Activated CD8-positive, alpha-beta memory T cell treated with anti-CD3 and anti-CD28 coated beads for 4 hours (primary cell): Measurements from ENCODE around the gene EPHA8.

Experiments
- DNase-seq, 2 donors: peaks; one replicate each; pipeline ENCODE4 v3.0.0-alpha.2; 2020; ENCODE audit warnings: low read depth in 2 of 2

Gene EPHA8

GRCh38 chr1:22567197-22567596 lies 3.9 kb downstream of the EPHA8 start:
- DNase-seq, result no peak

- DNase-seq, result no peak
Observed at GRCh38 chr1:22567994-22568393, 4.7 kb downstream of the EPHA8 start.

- no peak for DNase-seq
Observed at GRCh38 chr1:22569269-22569668, 6.0 kb downstream of the EPHA8 start.

- DNase-seq, result no peak
Observed at GRCh38 chr1:22570140-22570909, 7.0 kb downstream of the EPHA8 start.

GRCh38 chr1:22572818-22573217 lies 9.5 kb downstream of the EPHA8 start:
- DNase-seq, result no peak

- DNase-seq, result no peak
Observed at GRCh38 chr1:22573237-22573636, 9.9 kb downstream of the EPHA8 start.

GRCh38 chr1:22575532-22576149 lies 12.4 kb downstream of the EPHA8 start:
- DNase-seq, result no peak

GRCh38 chr1:22576150-22576544 lies 12.9 kb downstream of the EPHA8 start:
- no peak for DNase-seq

GRCh38 chr1:22576617-22577016 lies 13.3 kb downstream of the EPHA8 start:
- DNase-seq, result no peak

- DNase-seq, result no peak
Observed at GRCh38 chr1:22578732-22579361, 15.6 kb downstream of the EPHA8 start.

- no peak for DNase-seq
Observed at GRCh38 chr1:22579541-22580155, 16.4 kb downstream of the EPHA8 start.

- DNase-seq, result no peak
Observed at GRCh38 chr1:22582661-22583635, 19.7 kb downstream of the EPHA8 start.

GRCh38 chr1:22584001-22584562 lies 20.8 kb downstream of the EPHA8 start:
- no peak for DNase-seq

- no peak for DNase-seq
Observed at GRCh38 chr1:22584970-22585369, 21.7 kb downstream of the EPHA8 start.

GRCh38 chr1:22585471-22585870 lies 22.2 kb downstream of the EPHA8 start:
- no peak for DNase-seq

- no peak for DNase-seq
Observed at GRCh38 chr1:22586356-22587130, 23.3 kb downstream of the EPHA8 start.

- no peak for DNase-seq
Observed at GRCh38 chr1:22587247-22587646, 24.0 kb downstream of the EPHA8 start.

GRCh38 chr1:22588899-22589422 lies 25.7 kb downstream of the EPHA8 start:
- no peak for DNase-seq

GRCh38 chr1:22591576-22591975 lies 28.3 kb downstream of the EPHA8 start:
- DNase-seq, result no peak

- DNase-seq, result no peak
Observed at GRCh38 chr1:22592051-22592450, 28.8 kb downstream of the EPHA8 start.
